Left ventricle myocardium inferior (tissue), 1 donor: ENCODE data around the gene FGD5. TPM values are rescaled to one million over a fixed set of nuclear protein-coding genes. Genes with fewer than 3 reads are reported as not detected.

ENCODE experiments used
- DNase-seq: peaks from one replicate; pipeline ENCODE4 v3.0.0-alpha.2; 2020
- H3K27ac ChIP-seq: fragments of 200-600 bp; replicated peaks from 2 replicates; pipeline ENCODE4 v1.8.0; 2021
- H3K27me3 ChIP-seq: fragments of 200-600 bp; 2 replicates; pipeline ENCODE4 v1.8.0; 2021; ENCODE audit warnings: low read depth
- H3K36me3 ChIP-seq: fragments of 200-600 bp; 2 replicates; pipeline ENCODE4 v1.8.0; 2021
- H3K4me1 ChIP-seq: fragments of 200-600 bp; 2 replicates; pipeline ENCODE4 v1.8.0; 2021
- H3K4me3 ChIP-seq: fragments of 200-600 bp; 2 replicates; pipeline ENCODE4 v1.8.0; 2021; ENCODE audit warnings: mild to moderate bottlenecking, moderate library complexity
- H3K9me3 ChIP-seq: fragments of 200-600 bp; replicated peaks from 2 replicates; pipeline ENCODE4 v1.8.0; 2021
- CTCF ChIP-seq: fragments of 200-600 bp; IDR thresholded peaks from 2 replicates; pipeline ENCODE4 v1.8.0; 2021; ENCODE audit warnings: antibody characterized with exemption, mild to moderate bottlenecking, borderline replicate concordance
- intact Hi-C: fragments of 100-400 bp; cut with micrococcal nuclease; formaldehyde crosslinking; loops from one replicate; pipeline ENCODE4 v1.11.0; 2022
- total RNA-seq: library from RNA; stranded (reverse); fragmentation: NEBNext Ultra II Directional; extraction: Animal tissue kit (Norgen Biotek cat#: 25700); gene quantifications from one replicate; pipeline ENCODE4 v1.2.1, GENCODE V29; 2021
- donor health status: DM: no; HTN: yes; CAD: no; lungs with severe emphysema.

FGD5 gene
- total RNA-seq, 1 donor from 2014 or later, result 13.9 TPM

- H3K27me3 ChIP-seq, result no peaks in the 10 kb centered on the region
- DNase-seq, result peak; percentile 40
- H3K4me1 ChIP-seq, result peaks cover 67% of the 10 kb centered on the region
- H3K4me3 ChIP-seq, result no peak overlapping the region
- intact Hi-C loops, result no loop called here
- no peak for TF ChIP-seq CTCF
- H3K27ac ChIP-seq, result peak overlapping the region; percentile 78
- no peaks in the 10 kb centered on the region for H3K9me3 ChIP-seq
- peaks cover 6% of the 10 kb centered on the region for H3K36me3 ChIP-seq
These were observed 58.2 kb downstream of the FGD5 start for GRCh38 chr3:14876921-14877333.

- H3K9me3 ChIP-seq, result no peaks in the 10 kb centered on the region
- H3K27ac ChIP-seq, result peak overlapping the region; percentile 78
- no peak for TF ChIP-seq CTCF
- H3K4me3 ChIP-seq, result no peak overlapping the region
- no peak for DNase-seq
- intact Hi-C loops, result no loop called here
- no peaks in the 10 kb centered on the region for H3K27me3 ChIP-seq
- H3K36me3 ChIP-seq, result peaks cover 7% of the 10 kb centered on the region
- peaks cover 64% of the 10 kb centered on the region for H3K4me1 ChIP-seq
These were observed 58.7 kb downstream of the FGD5 start for GRCh38 chr3:14877469-14877868.

- H3K36me3 ChIP-seq, result peaks cover 7% of the 10 kb centered on the region
- H3K9me3 ChIP-seq, result no peaks in the 10 kb centered on the region
- H3K27ac ChIP-seq, result peak overlapping the region; percentile 78
- H3K27me3 ChIP-seq, result no peaks in the 10 kb centered on the region
- H3K4me3 ChIP-seq, result no peak overlapping the region
- TF ChIP-seq CTCF, result no peak
- DNase-seq, result peak; percentile 39
- intact Hi-C loops, result no loop called here
- H3K4me1 ChIP-seq, result peaks cover 62% of the 10 kb centered on the region
These were observed 60.6 kb downstream of the FGD5 start for GRCh38 chr3:14879211-14879874.

GRCh38 chr3:14880447-14881106 lies 61.8 kb downstream of the FGD5 start:
- H3K4me3 ChIP-seq, result no peak overlapping the region
- no peaks in the 10 kb centered on the region for H3K9me3 ChIP-seq
- no peak for TF ChIP-seq CTCF
- peak overlapping the region; percentile 8 for H3K27ac ChIP-seq
- H3K36me3 ChIP-seq, result peaks cover 7% of the 10 kb centered on the region
- peaks cover 53% of the 10 kb centered on the region for H3K4me1 ChIP-seq
- no peak for DNase-seq
- intact Hi-C loops, result no loop called here
- no peaks in the 10 kb centered on the region for H3K27me3 ChIP-seq

- Histone ChIP-seq H3K9me3 (no peaks in the 10 kb centered on the region), H3K27me3 (no peaks in the 10 kb centered on the region), H3K36me3 (peaks cover 7% of the 10 kb centered on the region), H3K4me3 (no peak overlapping the region), H3K27ac (no peak overlapping the region), H3K4me1 (peaks cover 28% of the 10 kb centered on the region)
- no peak for DNase-seq
- no peak for TF ChIP-seq CTCF
- intact Hi-C loops, result no loop called here
These were observed 64.5 kb downstream of the FGD5 start for GRCh38 chr3:14883226-14883625.
